H9 (cell line): ENCODE data around the gene SPTLC1. TPM values are rescaled to one million over a fixed set of nuclear protein-coding genes. Genes with fewer than 3 reads are reported as not detected.

Experiments used
- DNase-seq: peaks from one replicate; pipeline ENCODE4 v3.0.0-alpha.2; 2017
- H2AFZ ChIP-seq: one replicate; pipeline ENCODE4 v1.6.1; 2013; ENCODE audit warnings: mild to moderate bottlenecking, low read length, control low read depth, moderate library complexity
- H2AK5ac ChIP-seq: 2 replicates; pipeline ENCODE4 v1.6.1; 2013; ENCODE audit warnings: low read length, control low read depth, mixed read lengths; ENCODE audit not compliant: insufficient read length
- H2BK120ac ChIP-seq: one replicate; pipeline ENCODE4 v1.6.1; 2013; ENCODE audit warnings: low read depth, mild to moderate bottlenecking, low read length, control low read depth, inconsistent platforms; ENCODE audit not compliant: poor library complexity, severe bottlenecking
- H2BK12ac ChIP-seq: 2 replicates; pipeline ENCODE4 v1.6.1; 2013; ENCODE audit warnings: low read length, control low read depth, mixed read lengths, low read depth; ENCODE audit not compliant: insufficient read length
- H2BK15ac ChIP-seq: 2 replicates; pipeline ENCODE4 v1.6.1; 2013; ENCODE audit warnings: low read depth, low read length, control low read depth
- H2BK20ac ChIP-seq: one replicate; pipeline ENCODE4 v1.6.1; 2013; ENCODE audit warnings: low read depth, mild to moderate bottlenecking, low read length, control low read depth, inconsistent platforms; ENCODE audit not compliant: poor library complexity, severe bottlenecking
- H2BK5ac ChIP-seq: 2 replicates; pipeline ENCODE4 v1.6.1; 2013; ENCODE audit warnings: low read length, control low read depth, mixed read lengths; ENCODE audit not compliant: insufficient read length
- H3K14ac ChIP-seq: 2 replicates; pipeline ENCODE4 v1.6.1; 2013; ENCODE audit warnings: low read length, control low read depth; ENCODE audit not compliant: insufficient read depth
- H3K18ac ChIP-seq: 2 replicates; pipeline ENCODE4 v1.6.1; 2013; ENCODE audit warnings: low read depth, mild to moderate bottlenecking, mixed read lengths, low read length, control low read depth; ENCODE audit not compliant: insufficient read length
- H3K23ac ChIP-seq: 2 replicates; pipeline ENCODE4 v1.6.1; 2013; ENCODE audit warnings: low read length, control low read depth, mixed read lengths, low read depth; ENCODE audit not compliant: insufficient read length
- H3K23me2 ChIP-seq: 2 replicates; pipeline ENCODE4 v1.6.1; 2013; ENCODE audit warnings: low read depth, mild to moderate bottlenecking, mixed read lengths, low read length, control low read depth; ENCODE audit not compliant: insufficient read length, poor library complexity, severe bottlenecking
- H3K27ac ChIP-seq: 2 replicates; pipeline ENCODE4 v1.5.1; 2013; ENCODE audit warnings: low read length, control low read depth, mixed read lengths, low read depth; ENCODE audit not compliant: insufficient read length
- H3K27me3 ChIP-seq: 2 replicates; pipeline ENCODE4 v1.6.1; 2013; ENCODE audit warnings: low read length, control low read depth, inconsistent platforms; ENCODE audit not compliant: insufficient read depth
- H3K4ac ChIP-seq: 2 replicates; pipeline ENCODE4 v1.6.1; 2013; ENCODE audit warnings: low read depth, mild to moderate bottlenecking, control low read depth, inconsistent platforms, low read length, moderate library complexity
- H3K4me1 ChIP-seq: 2 replicates; pipeline ENCODE4 v1.6.1; 2013; ENCODE audit warnings: low read length, control low read depth, inconsistent platforms; ENCODE audit not compliant: insufficient read depth
- H3K4me2 ChIP-seq: 2 replicates; pipeline ENCODE4 v1.6.1; 2013; ENCODE audit warnings: low read length, control low read depth, mixed read lengths; ENCODE audit not compliant: insufficient read length, insufficient read depth
- H3K56ac ChIP-seq: 2 replicates; pipeline ENCODE4 v1.6.1; 2013; ENCODE audit warnings: low read depth, mild to moderate bottlenecking, mixed read lengths, low read length, control low read depth; ENCODE audit not compliant: insufficient read length
- H3K79me1 ChIP-seq: 2 replicates; pipeline ENCODE4 v1.6.1; 2013; ENCODE audit warnings: low read depth, mild to moderate bottlenecking, moderate library complexity, low read length, control low read depth, inconsistent platforms; ENCODE audit not compliant: insufficient read depth, poor library complexity, severe bottlenecking
- H3K79me2 ChIP-seq: 2 replicates; pipeline ENCODE4 v1.6.1; 2013; ENCODE audit warnings: low read length, control low read depth, inconsistent platforms; ENCODE audit not compliant: insufficient read depth
- H3K9ac ChIP-seq: 2 replicates; pipeline ENCODE4 v1.6.1; 2013; ENCODE audit warnings: low read length, control low read depth, mixed read lengths; ENCODE audit not compliant: insufficient read length; ENCODE audit errors: extremely low read depth
- H3K9me3 ChIP-seq: one replicate; pipeline ENCODE4 v1.6.1; 2013; ENCODE audit warnings: low read depth, low read length, inconsistent platforms; ENCODE audit not compliant: control insufficient read depth
- H3T11ph ChIP-seq: one replicate; pipeline ENCODE4 v1.6.1; 2013; ENCODE audit warnings: mild to moderate bottlenecking, low read length, control low read depth, inconsistent platforms
- H4K20me1 ChIP-seq: one replicate; pipeline ENCODE4 v1.6.1; 2013; ENCODE audit not compliant: control insufficient read depth, insufficient read length, insufficient read depth
- H4K5ac ChIP-seq: 2 replicates; pipeline ENCODE4 v1.6.1; 2013; ENCODE audit warnings: low read depth, mild to moderate bottlenecking, mixed read lengths, low read length, control low read depth; ENCODE audit not compliant: insufficient read length
- H4K8ac ChIP-seq: replicated peaks from 2 replicates; pipeline ENCODE4 v1.6.1; 2013; ENCODE audit warnings: low read length, control low read depth, mixed read lengths, low read depth; ENCODE audit not compliant: insufficient read length
- H4K91ac ChIP-seq: 2 replicates; pipeline ENCODE4 v1.6.1; 2013; ENCODE audit warnings: low read depth, mild to moderate bottlenecking, moderate library complexity, mixed read lengths, low read length, control low read depth; ENCODE audit not compliant: insufficient read length
- H3K27ac Mint-ChIP-seq, 3 experiments: 2 replicates in 2 of 3; 3 replicates in 1 of 3; pipeline ENCODE4 v1.8.0; 2020 to 2021; ENCODE audit warnings: mixed read lengths in 3 of 3, mild to moderate bottlenecking in 1 of 3, moderate library complexity in 1 of 3
- H3K27me3 Mint-ChIP-seq: 2 replicates; pipeline ENCODE4 v1.8.0; 2021; ENCODE audit warnings: low read depth, mild to moderate bottlenecking, moderate library complexity, mixed read lengths
- H3K36me3 Mint-ChIP-seq, 3 experiments: 2 replicates in 2 of 3; 3 replicates in 1 of 3; pipeline ENCODE4 v1.8.0; 2020 to 2021; ENCODE audit warnings: low read depth in 3 of 3, mixed read lengths in 3 of 3; ENCODE audit not compliant: insufficient read depth in 1 of 3
- H3K4me1 Mint-ChIP-seq, 2 experiments: 2 replicates each; pipeline ENCODE4 v1.8.0; 2020; ENCODE audit warnings: mixed read lengths in 2 of 2
- H3K4me3 Mint-ChIP-seq, 2 experiments: 2 replicates in 1 of 2; 3 replicates in 1 of 2; pipeline ENCODE4 v1.8.0; 2020 to 2021; ENCODE audit warnings: mild to moderate bottlenecking in 2 of 2, mixed read lengths in 2 of 2, moderate library complexity in 1 of 2
- H3K9me3 Mint-ChIP-seq, 2 experiments: 2 replicates in 1 of 2; 3 replicates in 1 of 2; pipeline ENCODE4 v1.8.0; 2020; ENCODE audit warnings: mild to moderate bottlenecking in 2 of 2, mixed read lengths in 2 of 2, moderate library complexity in 1 of 2
- WGBS: extraction: QIAGEN DNeasy Blood & Tissue Kit; methylation state at CpG from one replicate; pipeline ENCODE4 v1.1.7; 2013; ENCODE audit warnings: missing lambda C conversion rate, low lambda C conversion rate, mixed read lengths; ENCODE audit not compliant: insufficient read length; ENCODE audit errors: extremely low coverage; 5-methylcytosine and 5-hydroxymethylcytosine counted together
- total RNA-seq: library from RNA; stranded (reverse); gene quantifications from 2 replicates; pipeline ENCODE4 v1.2.1, GENCODE V29; 2021
- TF ChIP-seq, protein P1 (sequence below): fragments of 200-600 bp; sonication (generic); conservative IDR thresholded peaks from 3 replicates; pipeline ENCODE4 v1.8.0; 2021; ENCODE audit warnings: antibody characterized with exemption, mild to moderate bottlenecking

Gene SPTLC1
- total RNA-seq, 1 experiment from 2014 or later, result 73.5 TPM

DNA sequence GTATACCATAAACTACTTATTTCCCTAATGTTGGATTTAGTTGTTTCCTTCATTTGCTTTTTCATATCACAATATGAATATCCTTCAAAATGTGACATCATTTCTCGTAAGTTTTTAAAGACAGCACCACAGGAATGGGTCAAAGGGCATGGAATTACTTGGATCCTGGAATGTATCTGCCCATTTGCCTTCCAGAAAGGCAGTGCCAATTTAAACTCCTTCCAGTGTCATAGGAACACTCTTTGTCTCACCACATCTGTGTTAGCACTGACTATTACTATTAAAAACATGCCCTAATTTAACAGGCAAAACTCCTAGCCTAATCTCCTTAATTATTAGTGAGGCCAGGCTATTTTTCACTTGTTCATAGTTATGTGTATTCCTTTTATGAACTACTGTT lies 58.0 kb downstream of the SPTLC1 start:
- H3K23me2 ChIP-seq, result no peaks in the 10 kb centered on the region
- no peak overlapping the region for H4K8ac ChIP-seq
- no peak overlapping the region; a peak in 1 of 5 replicates for H3K4me3 Mint-ChIP-seq
- no peak overlapping the region for H2BK15ac ChIP-seq
- no peak overlapping the region for H3T11ph ChIP-seq
- peaks cover 18% of the 10 kb centered on the region in 2 experiments for H3K9me3 Mint-ChIP-seq
- H3K9me3 ChIP-seq, result no peaks in the 10 kb centered on the region
- no peak overlapping the region for H3K9ac ChIP-seq
- no peak overlapping the region for H3K56ac ChIP-seq
- H2AK5ac ChIP-seq, result no peak overlapping the region
- no peak for DNase-seq
- H4K20me1 ChIP-seq, result no peaks in the 10 kb centered on the region
- TF ChIP-seq, protein P1, sequence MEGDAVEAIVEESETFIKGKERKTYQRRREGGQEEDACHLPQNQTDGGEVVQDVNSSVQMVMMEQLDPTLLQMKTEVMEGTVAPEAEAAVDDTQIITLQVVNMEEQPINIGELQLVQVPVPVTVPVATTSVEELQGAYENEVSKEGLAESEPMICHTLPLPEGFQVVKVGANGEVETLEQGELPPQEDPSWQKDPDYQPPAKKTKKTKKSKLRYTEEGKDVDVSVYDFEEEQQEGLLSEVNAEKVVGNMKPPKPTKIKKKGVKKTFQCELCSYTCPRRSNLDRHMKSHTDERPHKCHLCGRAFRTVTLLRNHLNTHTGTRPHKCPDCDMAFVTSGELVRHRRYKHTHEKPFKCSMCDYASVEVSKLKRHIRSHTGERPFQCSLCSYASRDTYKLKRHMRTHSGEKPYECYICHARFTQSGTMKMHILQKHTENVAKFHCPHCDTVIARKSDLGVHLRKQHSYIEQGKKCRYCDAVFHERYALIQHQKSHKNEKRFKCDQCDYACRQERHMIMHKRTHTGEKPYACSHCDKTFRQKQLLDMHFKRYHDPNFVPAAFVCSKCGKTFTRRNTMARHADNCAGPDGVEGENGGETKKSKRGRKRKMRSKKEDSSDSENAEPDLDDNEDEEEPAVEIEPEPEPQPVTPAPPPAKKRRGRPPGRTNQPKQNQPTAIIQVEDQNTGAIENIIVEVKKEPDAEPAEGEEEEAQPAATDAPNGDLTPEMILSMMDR, result no peak
- H2BK20ac ChIP-seq, result no peak overlapping the region
- H3K4me1 ChIP-seq, result no peaks in the 10 kb centered on the region; the same call in 1 of the 2 replicates
- H3K18ac ChIP-seq, result no peak overlapping the region
- peaks cover 51 to 64% of the 10 kb centered on the region in 2 experiments for H3K4me1 Mint-ChIP-seq
- H3K27ac Mint-ChIP-seq, result peak overlapping the region in 1 of 3 experiments; percentile 84; a peak in 1 of 7 replicates
- no peaks in the 10 kb centered on the region for H3K27me3 ChIP-seq
- no peaks in the 10 kb centered on the region for H3K79me2 ChIP-seq
- H3K4me2 ChIP-seq, result no peak overlapping the region
- H2BK120ac ChIP-seq, result no peak overlapping the region
- peaks cover 37 to 61% (median 58%) of the 10 kb centered on the region in 3 experiments for H3K36me3 Mint-ChIP-seq
- no peaks in the 10 kb centered on the region for H3K27me3 Mint-ChIP-seq
- H3K79me1 ChIP-seq, result no peaks in the 10 kb centered on the region
- H4K5ac ChIP-seq, result no peak overlapping the region
- H2BK12ac ChIP-seq, result no peak overlapping the region
- H4K91ac ChIP-seq, result no peak overlapping the region
- H2AFZ ChIP-seq, result no peak overlapping the region
- no peak overlapping the region for H3K4ac ChIP-seq
- H3K14ac ChIP-seq, result no peak overlapping the region
- H3K27ac ChIP-seq, result no peak overlapping the region
- WGBS, result no CpG with 5 or more reads among the region's 1 CpG
- H2BK5ac ChIP-seq, result no peak overlapping the region
- no peak overlapping the region for H3K23ac ChIP-seq
